ENCODE data around the gene UROC1. TPM values are rescaled to one million over a fixed set of nuclear protein-coding genes. Genes with fewer than 3 reads are reported as not detected.

The UROC1 gene
- total RNA-seq, 1 donor from 2014 or later = not detected

- DNase-seq = no peak
- intact Hi-C loops (cut with micrococcal nuclease) = no loop called here
- ATAC-seq = no peak
Measured at GRCh38 chr3:126486360-126486847, 31.2 kb downstream of the UROC1 start.

- ATAC-seq = no peak
- DNase-seq = no peak
- intact Hi-C loops (cut with micrococcal nuclease) = no loop called here
Measured at GRCh38 chr3:126485956-126486355, 31.6 kb downstream of the UROC1 start.

GRCh38 chr3:126485176-126485897 is 32.2 kb downstream of the UROC1 start:
- DNase-seq (no peak), ATAC-seq (no peak)
- intact Hi-C loops (cut with micrococcal nuclease) = no loop called here

GRCh38 chr3:126484662-126485061 is 32.9 kb downstream of the UROC1 start:
- intact Hi-C loops (cut with micrococcal nuclease) = no loop called here
- DNase-seq (no peak), ATAC-seq (no peak)

- intact Hi-C loops (cut with micrococcal nuclease) = no loop called here
- DNase-seq (no peak), ATAC-seq (no peak)
Measured at GRCh38 chr3:126484148-126484547, 33.4 kb downstream of the UROC1 start.

- no peak for ATAC-seq
- no peak for DNase-seq
- intact Hi-C loops (cut with micrococcal nuclease) = no loop called here
Measured at GRCh38 chr3:126483321-126483761, 34.2 kb downstream of the UROC1 start.

GRCh38 chr3:126482503-126483255 is 34.9 kb downstream of the UROC1 start:
- intact Hi-C loops (cut with micrococcal nuclease) = no loop called here
- ATAC-seq = no peak
- DNase-seq = no peak

- intact Hi-C loops (cut with micrococcal nuclease) = no loop called here
- peak; percentile 58 for DNase-seq
Measured at GRCh38 chr3:126481808-126482502, 35.6 kb downstream of the UROC1 start.

GRCh38 chr3:126480861-126481260 is 36.7 kb downstream of the UROC1 start:
- DNase-seq = no peak
- ATAC-seq = no peak
- intact Hi-C loops (cut with micrococcal nuclease) = no loop called here

More at GRCh38 chr3:126481808-126482502, 35.6 kb downstream of the UROC1 start:
- peak; percentile 17 for ATAC-seq

- DNase-seq = no peak
- intact Hi-C loops (cut with micrococcal nuclease) = no loop called here
- ATAC-seq = no peak
Measured at GRCh38 chr3:126480206-126480605, 37.4 kb downstream of the UROC1 start.

GRCh38 chr3:126479642-126480041 is 37.9 kb downstream of the UROC1 start:
- DNase-seq = no peak
- intact Hi-C loops (cut with micrococcal nuclease) = no loop called here
- no peak for ATAC-seq

GRCh38 chr3:126478581-126479310 is 38.8 kb downstream of the UROC1 start:
- DNase-seq = no peak
- ATAC-seq = no peak
- intact Hi-C loops (cut with micrococcal nuclease) = no loop called here

- intact Hi-C loops (cut with micrococcal nuclease) = no loop called here
- DNase-seq = no peak
- ATAC-seq = no peak
Measured at GRCh38 chr3:126477061-126477380, 40.6 kb downstream of the UROC1 start.

- peak; percentile 64 for ATAC-seq
- intact Hi-C loops (cut with micrococcal nuclease) = no loop called here
Measured at GRCh38 chr3:126476166-126477060, 41.2 kb downstream of the UROC1 start.

GRCh38 chr3:126475413-126476114 is 42.0 kb downstream of the UROC1 start, which contains the start of gene ZXDC:
Gene ZXDC (minus strand): TSS chr3:126475891. CDS start chr3:126475865, 26 bp downstream.
- ATAC-seq = peak; percentile 90
- peak; percentile 99 for DNase-seq
- intact Hi-C loops (cut with micrococcal nuclease) = no loop called here

More at GRCh38 chr3:126476166-126477060, 41.2 kb downstream of the UROC1 start:
- DNase-seq = peak; percentile 71

- DNase-seq (peak; percentile 47), ATAC-seq (no peak)
- intact Hi-C loops (cut with micrococcal nuclease) = no loop called here
Measured at GRCh38 chr3:126474498-126475412, 42.8 kb downstream of the UROC1 start.
